ENCODE results near the gene LHX4. TPM values are rescaled to one million over a fixed set of nuclear protein-coding genes. Genes with fewer than 3 reads are reported as not detected.

LHX4 gene
- total RNA-seq, 2 donors from 2014 or later = not detected

DNA sequence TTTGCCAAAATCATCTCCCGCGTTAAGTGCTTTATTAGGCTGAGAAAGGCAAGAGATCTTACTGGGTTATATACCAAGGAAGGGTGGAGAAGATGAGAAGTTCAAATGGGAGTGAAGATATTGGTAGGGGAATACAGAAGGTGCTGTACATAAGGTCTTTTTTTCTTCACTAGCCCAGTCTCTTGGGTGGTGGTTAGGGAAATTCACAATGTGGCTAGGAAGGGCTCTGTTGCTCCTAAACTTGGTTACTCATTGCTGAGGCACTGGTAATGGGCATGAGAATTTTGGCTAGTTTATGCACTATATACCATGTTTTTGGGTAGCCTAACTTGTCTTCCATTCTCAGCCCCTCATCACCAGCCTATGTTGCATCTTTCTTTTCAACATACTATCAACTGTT lies 50.6 kb downstream of the LHX4 start:
- TF ChIP-seq, protein P1, sequence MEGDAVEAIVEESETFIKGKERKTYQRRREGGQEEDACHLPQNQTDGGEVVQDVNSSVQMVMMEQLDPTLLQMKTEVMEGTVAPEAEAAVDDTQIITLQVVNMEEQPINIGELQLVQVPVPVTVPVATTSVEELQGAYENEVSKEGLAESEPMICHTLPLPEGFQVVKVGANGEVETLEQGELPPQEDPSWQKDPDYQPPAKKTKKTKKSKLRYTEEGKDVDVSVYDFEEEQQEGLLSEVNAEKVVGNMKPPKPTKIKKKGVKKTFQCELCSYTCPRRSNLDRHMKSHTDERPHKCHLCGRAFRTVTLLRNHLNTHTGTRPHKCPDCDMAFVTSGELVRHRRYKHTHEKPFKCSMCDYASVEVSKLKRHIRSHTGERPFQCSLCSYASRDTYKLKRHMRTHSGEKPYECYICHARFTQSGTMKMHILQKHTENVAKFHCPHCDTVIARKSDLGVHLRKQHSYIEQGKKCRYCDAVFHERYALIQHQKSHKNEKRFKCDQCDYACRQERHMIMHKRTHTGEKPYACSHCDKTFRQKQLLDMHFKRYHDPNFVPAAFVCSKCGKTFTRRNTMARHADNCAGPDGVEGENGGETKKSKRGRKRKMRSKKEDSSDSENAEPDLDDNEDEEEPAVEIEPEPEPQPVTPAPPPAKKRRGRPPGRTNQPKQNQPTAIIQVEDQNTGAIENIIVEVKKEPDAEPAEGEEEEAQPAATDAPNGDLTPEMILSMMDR (IDR thresholded peaks at IDR 0.05) = no peak
- ATAC-seq (ENCODE audit: insufficient number of reproducible peaks, low FRiP score, low read depth) (no peak), DNase-seq (ENCODE audit: low spot score) (no peak)
- no peaks in the 10 kb centered on the region for H3K36me3 ChIP-seq
- no peaks in the 10 kb centered on the region for H3K9me3 ChIP-seq
- no peak overlapping the region for H3K4me3 ChIP-seq
- H3K27ac ChIP-seq = no peak overlapping the region
- no peaks in the 10 kb centered on the region for H3K4me1 ChIP-seq (ENCODE audit: control insufficient read depth in 1 of 2, low read depth in 2 of 2)
- no peaks in the 10 kb centered on the region for H3K27me3 ChIP-seq (replicated peaks; ENCODE audit: insufficient read depth)

DNA sequence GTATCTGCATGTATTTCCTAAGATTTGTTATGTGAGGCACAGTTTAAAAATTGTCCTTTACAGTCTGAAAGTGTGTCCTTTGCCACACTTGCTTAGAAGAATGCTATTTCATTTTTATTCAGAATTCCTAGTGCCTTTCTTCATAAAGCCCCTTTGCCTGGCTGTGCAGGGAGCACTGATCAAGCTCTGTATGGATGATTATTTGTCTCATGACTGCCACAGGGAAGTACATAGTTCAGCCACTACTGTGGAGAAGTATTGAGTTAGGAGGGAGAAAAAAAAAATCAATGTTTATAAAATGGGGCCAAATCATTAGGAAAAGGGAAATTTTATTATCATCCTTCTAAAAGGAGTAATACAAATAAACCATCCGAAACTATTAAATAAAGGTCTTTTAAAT lies 51.4 kb downstream of the LHX4 start:
- Histone ChIP-seq H3K27me3 (replicated peaks; ENCODE audit: insufficient read depth) (no peaks in the 10 kb centered on the region), H3K4me1 (ENCODE audit: control insufficient read depth in 1 of 2, low read depth in 2 of 2) (no peaks in the 10 kb centered on the region), H3K36me3 (no peaks in the 10 kb centered on the region), H3K9me3 (no peaks in the 10 kb centered on the region), H3K27ac (no peak overlapping the region), H3K4me3 (no peak overlapping the region)
- ATAC-seq (ENCODE audit: insufficient number of reproducible peaks, low FRiP score, low read depth) = no peak
- TF ChIP-seq, protein P1 (IDR thresholded peaks at IDR 0.05) = no peak
- no peak for DNase-seq (ENCODE audit: low spot score)

DNA sequence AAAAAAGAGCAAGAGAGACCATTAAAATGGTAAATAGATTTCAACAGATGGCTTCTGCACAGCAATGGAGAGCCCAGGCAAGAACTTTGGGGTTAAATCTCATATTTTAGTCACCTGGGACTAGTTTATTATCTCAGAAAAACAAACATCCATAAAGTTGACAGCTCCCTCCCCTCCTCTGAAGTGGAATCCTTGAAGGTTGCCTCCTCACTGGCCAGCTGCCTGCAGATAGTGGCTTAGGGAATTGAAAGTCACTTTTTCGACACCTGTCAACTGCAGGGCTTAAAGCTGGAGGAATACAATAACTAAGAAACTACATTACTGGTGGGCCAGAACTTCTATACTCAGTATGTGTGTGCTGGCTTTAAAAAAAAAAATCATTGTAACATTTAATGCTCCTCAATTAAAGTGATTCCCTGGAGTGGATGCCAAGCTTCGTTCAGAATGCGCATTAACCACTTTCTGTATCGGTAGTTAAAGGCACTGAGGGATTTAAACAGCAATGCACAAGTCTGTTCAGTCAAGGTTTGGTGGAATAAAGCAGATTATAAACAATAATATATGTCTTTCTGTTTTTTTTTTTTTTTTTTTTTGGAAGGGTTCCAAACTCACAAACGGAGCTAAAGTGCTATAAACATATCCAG lies 52.5 kb downstream of the LHX4 start:
- Histone ChIP-seq H3K27me3 (replicated peaks; ENCODE audit: insufficient read depth) (no peaks in the 10 kb centered on the region), H3K4me1 (ENCODE audit: control insufficient read depth in 1 of 2, low read depth in 2 of 2) (no peaks in the 10 kb centered on the region), H3K9me3 (no peaks in the 10 kb centered on the region), H3K27ac (no peak overlapping the region), H3K36me3 (no peaks in the 10 kb centered on the region), H3K4me3 (no peak overlapping the region)
- TF ChIP-seq, protein P1 (IDR thresholded peaks at IDR 0.05) = no peak
- DNase-seq (ENCODE audit: low spot score) = no peak
- ATAC-seq (ENCODE audit: insufficient number of reproducible peaks, low FRiP score, low read depth) = no peak

DNA sequence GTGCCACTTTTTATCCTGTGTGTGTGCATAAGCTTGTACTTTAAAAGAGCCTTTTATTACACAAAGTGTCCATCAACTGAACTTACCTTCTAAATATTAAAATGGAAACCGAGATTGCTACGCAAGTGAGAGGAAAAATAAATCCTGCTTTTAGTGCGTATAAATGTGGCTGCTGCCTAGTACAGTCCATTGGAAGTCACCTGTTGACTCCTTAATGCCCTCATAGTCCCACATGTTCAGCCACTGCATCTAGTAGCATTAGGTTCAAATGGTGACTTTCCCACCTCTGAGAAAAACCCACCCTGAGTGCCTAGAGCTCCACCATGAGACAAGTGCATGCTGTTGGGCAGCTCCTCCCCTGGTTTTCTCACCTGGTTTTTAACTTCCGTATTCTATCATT lies 53.0 kb downstream of the LHX4 start:
- Histone ChIP-seq H3K4me1 (ENCODE audit: control insufficient read depth in 1 of 2, low read depth in 2 of 2) (no peaks in the 10 kb centered on the region), H3K9me3 (no peaks in the 10 kb centered on the region), H3K36me3 (no peaks in the 10 kb centered on the region), H3K27me3 (replicated peaks; ENCODE audit: insufficient read depth) (no peaks in the 10 kb centered on the region), H3K27ac (no peak overlapping the region), H3K4me3 (no peak overlapping the region)
- TF ChIP-seq, protein P1 (IDR thresholded peaks at IDR 0.05) = no peak
- no peak for ATAC-seq (ENCODE audit: insufficient number of reproducible peaks, low FRiP score, low read depth)
- no peak for DNase-seq (ENCODE audit: low spot score)

DNA sequence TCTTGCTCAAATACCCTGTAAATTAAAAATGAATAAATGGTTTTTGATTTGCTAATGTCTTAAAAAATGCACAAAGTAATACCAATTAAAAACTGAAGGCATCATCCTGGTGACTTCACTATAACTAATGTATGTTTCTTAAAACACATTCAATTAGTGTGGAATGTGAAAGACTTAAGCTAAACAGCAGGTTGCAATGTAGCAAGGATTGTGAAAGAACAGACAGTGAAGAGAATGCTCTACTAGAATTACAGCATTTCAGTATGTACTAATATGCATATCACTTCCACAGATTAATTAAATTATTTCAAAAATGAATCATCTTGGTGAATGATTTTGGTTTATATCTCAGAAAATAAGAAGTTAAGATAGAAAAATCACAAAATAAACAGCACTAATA lies 56.4 kb downstream of the LHX4 start:
- no peak for ATAC-seq (ENCODE audit: insufficient number of reproducible peaks, low FRiP score, low read depth)
- TF ChIP-seq, protein P1 (IDR thresholded peaks at IDR 0.05) = no peak
- Histone ChIP-seq H3K4me3 (no peak overlapping the region), H3K4me1 (ENCODE audit: control insufficient read depth in 1 of 2, low read depth in 2 of 2) (no peaks in the 10 kb centered on the region), H3K36me3 (no peaks in the 10 kb centered on the region), H3K27me3 (replicated peaks; ENCODE audit: insufficient read depth) (no peaks in the 10 kb centered on the region), H3K27ac (no peak overlapping the region), H3K9me3 (no peaks in the 10 kb centered on the region)
- no peak for DNase-seq (ENCODE audit: low spot score)
